AG04450 (cell line): Measurements from ENCODE around the gene EVI5L. TPM values are rescaled to one million over a fixed set of nuclear protein-coding genes. Genes with fewer than 3 reads are reported as not detected.

Experiments
- CTCF ChIA-PET: fragments of 300-600, 350-600 bp; formaldehyde crosslinking; extraction: SDS; loops from one replicate; lab custom pipeline; 2022; ENCODE audit warnings: antibody characterized with exemption, inconsistent platforms; lab: Charles Lee
- POLR2A ChIA-PET: fragments of 350-600 bp; formaldehyde crosslinking; extraction: SDS; loops from one replicate; lab custom pipeline; 2021; ENCODE audit warnings: antibody characterized with exemption, inconsistent platforms; lab: Yijun Ruan, JAX
- DNase-seq: peaks from one replicate; pipeline ENCODE4 v3.0.0-alpha.2; 2011; ENCODE audit warnings: low read depth, low spot score
- H3K27ac ChIP-seq: one replicate; pipeline ENCODE4 v1.5.1; 2012; ENCODE audit warnings: low read depth, low read length, control low read depth
- H3K27me3 ChIP-seq: one replicate; pipeline ENCODE4 v1.6.0; 2012; ENCODE audit warnings: low read length; ENCODE audit not compliant: control insufficient read depth, insufficient read depth
- H3K4me3 ChIP-seq: 2 replicates; pipeline ENCODE4 v1.5.1; 2011; ENCODE audit warnings: mild to moderate bottlenecking, low read depth, low read length, control low read depth
- H3K9me3 ChIP-seq: 2 replicates; pipeline ENCODE4 v1.5.1; 2012; ENCODE audit warnings: low read length; ENCODE audit not compliant: control insufficient read depth, insufficient read depth
- CTCF ChIP-seq: IDR thresholded peaks from 2 replicates; pipeline ENCODE4 v1.5.1; 2011; ENCODE audit warnings: low read depth, low read length, control low read depth, inconsistent platforms
- polyA plus RNA-seq: library from polyadenylated mRNA; depleted of rRNA; stranded (reverse); fragments of >200 nt; gene quantifications from 2 replicates; pipeline ENCODE4 v1.2.3, GENCODE V29; 2011

EVI5L gene
- polyA plus RNA-seq, 1 experiment: 6.7 TPM

- peaks cover 23% of the 10 kb centered on the region for H3K27me3 ChIP-seq
- DNase-seq: no peak
- ChIA-PET POLR2A (interaction anchor here (0.7 kb wide), 1 partner anchor 13 kb away, joined by 3 read pairs; no protein-coding TSS in a partner anchor), CTCF (interaction anchor here (1.4 kb wide), 1 partner anchor 24 kb away, joined by 3 read pairs; the partner anchor contains the start of gene MAP2K7)
- TF ChIP-seq CTCF: no peak
- no peak overlapping the region for H3K4me3 ChIP-seq
- no peak overlapping the region for H3K27ac ChIP-seq
- no peaks in the 10 kb centered on the region; the same call in 1 of the 2 replicates for H3K9me3 ChIP-seq
These were observed 49.2 kb downstream of the EVI5L start for GRCh38 chr19:7879111-7879807.

GRCh38 chr19:7879836-7880235 lies 49.8 kb downstream of the EVI5L start:
- H3K9me3 ChIP-seq: no peaks in the 10 kb centered on the region; the same call in 1 of the 2 replicates
- no peak for TF ChIP-seq CTCF
- no peak overlapping the region for H3K4me3 ChIP-seq
- H3K27me3 ChIP-seq: peaks cover 17% of the 10 kb centered on the region
- POLR2A ChIA-PET: interaction anchor here (0.7 kb wide), 1 partner anchor 14 kb away, joined by 3 read pairs; no protein-coding TSS in a partner anchor
- H3K27ac ChIP-seq: no peak overlapping the region
- CTCF ChIA-PET: no interaction called here
- no peak for DNase-seq

GRCh38 chr19:7881910-7882309 lies 51.9 kb downstream of the EVI5L start:
- H3K9me3 ChIP-seq: no peaks in the 10 kb centered on the region
- DNase-seq: no peak
- no peak overlapping the region for H3K4me3 ChIP-seq
- no peak for TF ChIP-seq CTCF
- no peak overlapping the region for H3K27ac ChIP-seq
- CTCF ChIA-PET: interaction anchor here (2.4 kb wide), 1 partner anchor 13 kb away, joined by 14 read pairs; no protein-coding TSS in a partner anchor
- H3K27me3 ChIP-seq: peaks cover 8% of the 10 kb centered on the region
- POLR2A ChIA-PET: no interaction called here

DNA sequence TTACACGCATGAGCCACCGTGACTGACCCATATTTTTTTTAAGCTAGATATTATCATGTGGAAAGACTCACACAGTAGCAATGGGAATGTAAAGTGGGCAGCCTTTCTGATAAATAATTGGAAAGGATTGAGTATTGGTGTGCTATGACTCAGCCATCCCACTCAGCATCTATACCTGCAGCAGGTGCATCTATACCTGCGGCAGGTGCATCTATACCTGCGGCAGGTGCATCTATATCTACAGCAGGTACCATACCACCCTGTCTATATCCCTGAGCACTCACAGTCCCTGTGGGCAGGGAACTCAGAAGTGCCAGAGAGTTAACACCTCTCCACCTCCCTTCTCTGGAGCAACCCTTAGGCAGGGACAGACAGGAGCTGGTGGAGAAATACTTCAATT lies 53.1 kb downstream of the EVI5L start:
- ChIA-PET CTCF (interaction anchor here (0.6 to 2.4 kb wide), 2 partner anchors 14 to 18 kb away, joined by 6 to 14 read pairs; no protein-coding TSS in a partner anchor), POLR2A (interaction anchor here (1.0 kb wide), 1 partner anchor 21 kb away, joined by 3 read pairs; the partner anchor contains the start of gene MAP2K7)
- TF ChIP-seq CTCF: no peak

More for the DNA sequence above, 53.1 kb downstream of the EVI5L start:
- no peak for DNase-seq
- no peak overlapping the region for H3K4me3 ChIP-seq
- no peaks in the 10 kb centered on the region; the same call in 1 of the 2 replicates for H3K9me3 ChIP-seq
- no peak overlapping the region for H3K27ac ChIP-seq
- peaks cover 5% of the 10 kb centered on the region for H3K27me3 ChIP-seq
